ENCODE results near the gene DNAJC16. TPM values are rescaled to one million over a fixed set of nuclear protein-coding genes. Genes with fewer than 3 reads are reported as not detected.

DNAJC16 gene
- total and polyA plus RNA-seq, 2 of the 13 experiments (the other 11 are each of a cell fraction or from before 2014, with no cell fraction given) = 11.4 to 15.4 TPM

DNA sequence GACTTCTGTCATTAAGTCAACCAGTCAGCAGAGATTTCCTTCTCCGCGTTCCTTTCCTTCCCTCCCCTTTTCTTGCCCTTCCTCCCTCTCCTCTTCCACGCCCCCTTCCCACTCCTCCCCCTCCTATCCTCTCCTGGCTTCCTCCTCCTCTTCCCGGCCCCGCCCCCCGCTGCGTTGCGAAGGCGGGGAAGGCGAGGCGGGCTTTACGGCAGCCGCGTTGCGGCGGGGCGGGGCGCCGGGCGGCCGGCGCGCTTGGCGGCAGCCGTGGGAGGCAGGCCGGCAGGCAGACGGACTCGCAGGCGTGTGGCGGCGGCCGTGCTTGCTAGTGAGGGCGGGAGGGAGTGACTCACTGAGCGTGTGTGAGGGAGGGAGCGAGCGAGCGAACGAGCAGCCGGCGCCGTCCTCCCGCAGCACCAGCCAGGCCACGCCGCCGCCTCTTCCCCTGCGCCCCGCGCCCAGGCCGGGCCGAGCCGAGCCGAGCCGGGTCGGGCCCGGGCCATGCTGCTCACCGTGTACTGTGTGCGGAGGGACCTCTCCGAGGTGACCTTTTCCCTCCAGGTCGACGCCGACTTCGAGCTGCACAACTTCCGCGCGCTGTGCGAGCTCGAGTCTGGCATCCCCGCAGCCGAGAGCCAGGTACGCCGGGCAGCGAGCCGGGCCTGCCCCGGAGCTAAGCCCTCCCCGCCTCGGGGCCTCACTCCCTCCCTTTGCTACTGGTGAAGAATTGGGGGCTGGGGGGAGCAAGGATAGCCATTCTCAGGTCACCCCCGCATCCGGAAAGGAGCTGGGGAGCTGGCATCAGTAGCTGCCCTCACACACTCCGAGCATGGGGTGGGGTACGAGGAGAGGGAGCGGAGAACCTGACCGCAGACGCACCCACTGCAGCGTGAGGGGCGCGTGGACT, 90.8 kb downstream of the DNAJC16 start, which contains the start of gene DDI2 (continued):
- TF ChIP-seq, protein P1, sequence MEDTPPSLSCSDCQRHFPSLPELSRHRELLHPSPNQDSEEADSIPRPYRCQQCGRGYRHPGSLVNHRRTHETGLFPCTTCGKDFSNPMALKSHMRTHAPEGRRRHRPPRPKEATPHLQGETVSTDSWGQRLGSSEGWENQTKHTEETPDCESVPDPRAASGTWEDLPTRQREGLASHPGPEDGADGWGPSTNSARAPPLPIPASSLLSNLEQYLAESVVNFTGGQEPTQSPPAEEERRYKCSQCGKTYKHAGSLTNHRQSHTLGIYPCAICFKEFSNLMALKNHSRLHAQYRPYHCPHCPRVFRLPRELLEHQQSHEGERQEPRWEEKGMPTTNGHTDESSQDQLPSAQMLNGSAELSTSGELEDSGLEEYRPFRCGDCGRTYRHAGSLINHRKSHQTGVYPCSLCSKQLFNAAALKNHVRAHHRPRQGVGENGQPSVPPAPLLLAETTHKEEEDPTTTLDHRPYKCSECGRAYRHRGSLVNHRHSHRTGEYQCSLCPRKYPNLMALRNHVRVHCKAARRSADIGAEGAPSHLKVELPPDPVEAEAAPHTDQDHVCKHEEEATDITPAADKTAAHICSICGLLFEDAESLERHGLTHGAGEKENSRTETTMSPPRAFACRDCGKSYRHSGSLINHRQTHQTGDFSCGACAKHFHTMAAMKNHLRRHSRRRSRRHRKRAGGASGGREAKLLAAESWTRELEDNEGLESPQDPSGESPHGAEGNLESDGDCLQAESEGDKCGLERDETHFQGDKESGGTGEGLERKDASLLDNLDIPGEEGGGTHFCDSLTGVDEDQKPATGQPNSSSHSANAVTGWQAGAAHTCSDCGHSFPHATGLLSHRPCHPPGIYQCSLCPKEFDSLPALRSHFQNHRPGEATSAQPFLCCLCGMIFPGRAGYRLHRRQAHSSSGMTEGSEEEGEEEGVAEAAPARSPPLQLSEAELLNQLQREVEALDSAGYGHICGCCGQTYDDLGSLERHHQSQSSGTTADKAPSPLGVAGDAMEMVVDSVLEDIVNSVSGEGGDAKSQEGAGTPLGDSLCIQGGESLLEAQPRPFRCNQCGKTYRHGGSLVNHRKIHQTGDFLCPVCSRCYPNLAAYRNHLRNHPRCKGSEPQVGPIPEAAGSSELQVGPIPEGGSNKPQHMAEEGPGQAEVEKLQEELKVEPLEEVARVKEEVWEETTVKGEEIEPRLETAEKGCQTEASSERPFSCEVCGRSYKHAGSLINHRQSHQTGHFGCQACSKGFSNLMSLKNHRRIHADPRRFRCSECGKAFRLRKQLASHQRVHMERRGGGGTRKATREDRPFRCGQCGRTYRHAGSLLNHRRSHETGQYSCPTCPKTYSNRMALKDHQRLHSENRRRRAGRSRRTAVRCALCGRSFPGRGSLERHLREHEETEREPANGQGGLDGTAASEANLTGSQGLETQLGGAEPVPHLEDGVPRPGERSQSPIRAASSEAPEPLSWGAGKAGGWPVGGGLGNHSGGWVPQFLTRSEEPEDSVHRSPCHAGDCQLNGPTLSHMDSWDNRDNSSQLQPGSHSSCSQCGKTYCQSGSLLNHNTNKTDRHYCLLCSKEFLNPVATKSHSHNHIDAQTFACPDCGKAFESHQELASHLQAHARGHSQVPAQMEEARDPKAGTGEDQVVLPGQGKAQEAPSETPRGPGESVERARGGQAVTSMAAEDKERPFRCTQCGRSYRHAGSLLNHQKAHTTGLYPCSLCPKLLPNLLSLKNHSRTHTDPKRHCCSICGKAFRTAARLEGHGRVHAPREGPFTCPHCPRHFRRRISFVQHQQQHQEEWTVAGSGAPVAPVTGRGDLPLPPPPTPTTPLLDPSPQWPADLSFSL (CRISPR knock-in tag; IDR thresholded peaks at IDR 0.05) = 0 out of 2 replicates have a peak, but pooled peaks have one; percentile 17
- peak; percentile 75 for TF ChIP-seq FOSL2 (CRISPR knock-in tag; IDR thresholded peaks at IDR 0.05)
- TF ChIP-seq, protein P2, sequence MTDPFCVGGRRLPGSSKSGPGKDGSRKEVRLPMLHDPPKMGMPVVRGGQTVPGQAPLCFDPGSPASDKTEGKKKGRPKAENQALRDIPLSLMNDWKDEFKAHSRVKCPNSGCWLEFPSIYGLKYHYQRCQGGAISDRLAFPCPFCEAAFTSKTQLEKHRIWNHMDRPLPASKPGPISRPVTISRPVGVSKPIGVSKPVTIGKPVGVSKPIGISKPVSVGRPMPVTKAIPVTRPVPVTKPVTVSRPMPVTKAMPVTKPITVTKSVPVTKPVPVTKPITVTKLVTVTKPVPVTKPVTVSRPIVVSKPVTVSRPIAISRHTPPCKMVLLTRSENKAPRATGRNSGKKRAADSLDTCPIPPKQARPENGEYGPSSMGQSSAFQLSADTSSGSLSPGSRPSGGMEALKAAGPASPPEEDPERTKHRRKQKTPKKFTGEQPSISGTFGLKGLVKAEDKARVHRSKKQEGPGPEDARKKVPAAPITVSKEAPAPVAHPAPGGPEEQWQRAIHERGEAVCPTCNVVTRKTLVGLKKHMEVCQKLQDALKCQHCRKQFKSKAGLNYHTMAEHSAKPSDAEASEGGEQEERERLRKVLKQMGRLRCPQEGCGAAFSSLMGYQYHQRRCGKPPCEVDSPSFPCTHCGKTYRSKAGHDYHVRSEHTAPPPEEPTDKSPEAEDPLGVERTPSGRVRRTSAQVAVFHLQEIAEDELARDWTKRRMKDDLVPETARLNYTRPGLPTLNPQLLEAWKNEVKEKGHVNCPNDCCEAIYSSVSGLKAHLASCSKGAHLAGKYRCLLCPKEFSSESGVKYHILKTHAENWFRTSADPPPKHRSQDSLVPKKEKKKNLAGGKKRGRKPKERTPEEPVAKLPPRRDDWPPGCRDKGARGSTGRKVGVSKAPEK (CRISPR knock-in tag; IDR thresholded peaks at IDR 0.05; ENCODE audit: borderline replicate concordance) = no peak
- TF ChIP-seq, protein P3, sequence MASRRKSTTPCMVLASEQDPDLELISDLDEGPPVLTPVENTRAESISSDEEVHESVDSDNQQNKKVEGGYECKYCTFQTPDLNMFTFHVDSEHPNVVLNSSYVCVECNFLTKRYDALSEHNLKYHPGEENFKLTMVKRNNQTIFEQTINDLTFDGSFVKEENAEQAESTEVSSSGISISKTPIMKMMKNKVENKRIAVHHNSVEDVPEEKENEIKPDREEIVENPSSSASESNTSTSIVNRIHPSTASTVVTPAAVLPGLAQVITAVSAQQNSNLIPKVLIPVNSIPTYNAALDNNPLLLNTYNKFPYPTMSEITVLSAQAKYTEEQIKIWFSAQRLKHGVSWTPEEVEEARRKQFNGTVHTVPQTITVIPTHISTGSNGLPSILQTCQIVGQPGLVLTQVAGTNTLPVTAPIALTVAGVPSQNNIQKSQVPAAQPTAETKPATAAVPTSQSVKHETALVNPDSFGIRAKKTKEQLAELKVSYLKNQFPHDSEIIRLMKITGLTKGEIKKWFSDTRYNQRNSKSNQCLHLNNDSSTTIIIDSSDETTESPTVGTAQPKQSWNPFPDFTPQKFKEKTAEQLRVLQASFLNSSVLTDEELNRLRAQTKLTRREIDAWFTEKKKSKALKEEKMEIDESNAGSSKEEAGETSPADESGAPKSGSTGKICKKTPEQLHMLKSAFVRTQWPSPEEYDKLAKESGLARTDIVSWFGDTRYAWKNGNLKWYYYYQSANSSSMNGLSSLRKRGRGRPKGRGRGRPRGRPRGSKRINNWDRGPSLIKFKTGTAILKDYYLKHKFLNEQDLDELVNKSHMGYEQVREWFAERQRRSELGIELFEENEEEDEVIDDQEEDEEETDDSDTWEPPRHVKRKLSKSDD (CRISPR knock-in tag; IDR thresholded peaks at IDR 0.05; ENCODE audit: low read depth) = peak; percentile 16; the same call in 1 of the 2 replicates
- TF ChIP-seq CHCHD3 (CRISPR knock-in tag; IDR thresholded peaks at IDR 0.05) = 0 out of 2 replicates have a peak, but pooled peaks have one; percentile 28
- peak; percentile 83; the same call in 1 of the 2 replicates for TF ChIP-seq ARNT2 (CRISPR knock-in tag; IDR thresholded peaks at IDR 0.05; ENCODE audit: low read depth)
- peak; percentile 80 for TF ChIP-seq THAP11 (CRISPR knock-in tag; IDR thresholded peaks at IDR 0.05)
- TF ChIP-seq ATF7 (IDR thresholded peaks at IDR 0.05) = no peak
- TF ChIP-seq ATF7 (CRISPR knock-in tag; IDR thresholded peaks at IDR 0.05) = no peak
- no peak for TF ChIP-seq CBX2 (IDR thresholded peaks at IDR 0.05; ENCODE audit: low read depth, low read length)
- no peak for TF ChIP-seq CBX2 (CRISPR knock-in tag; IDR thresholded peaks at IDR 0.05; ENCODE audit: low read depth)
- TF ChIP-seq NAIF1 (CRISPR knock-in tag; IDR thresholded peaks at IDR 0.05; ENCODE audit: borderline replicate concordance) = no peak
- TF ChIP-seq ZNF616 (CRISPR knock-in tag; IDR thresholded peaks at IDR 0.05; ENCODE audit: low read depth) = peak; percentile 38; the same call in 1 of the 2 replicates
- peak; percentile 76 for TF ChIP-seq HOXA3 (CRISPR knock-in tag; IDR thresholded peaks at IDR 0.05)

Data from HepG2 (cell line).